ENCODE results near the gene UNC119B.
A peak's percentile ranks its signal among the peaks of the same experiment; 100 is the strongest.

UNC119B gene

DNA sequence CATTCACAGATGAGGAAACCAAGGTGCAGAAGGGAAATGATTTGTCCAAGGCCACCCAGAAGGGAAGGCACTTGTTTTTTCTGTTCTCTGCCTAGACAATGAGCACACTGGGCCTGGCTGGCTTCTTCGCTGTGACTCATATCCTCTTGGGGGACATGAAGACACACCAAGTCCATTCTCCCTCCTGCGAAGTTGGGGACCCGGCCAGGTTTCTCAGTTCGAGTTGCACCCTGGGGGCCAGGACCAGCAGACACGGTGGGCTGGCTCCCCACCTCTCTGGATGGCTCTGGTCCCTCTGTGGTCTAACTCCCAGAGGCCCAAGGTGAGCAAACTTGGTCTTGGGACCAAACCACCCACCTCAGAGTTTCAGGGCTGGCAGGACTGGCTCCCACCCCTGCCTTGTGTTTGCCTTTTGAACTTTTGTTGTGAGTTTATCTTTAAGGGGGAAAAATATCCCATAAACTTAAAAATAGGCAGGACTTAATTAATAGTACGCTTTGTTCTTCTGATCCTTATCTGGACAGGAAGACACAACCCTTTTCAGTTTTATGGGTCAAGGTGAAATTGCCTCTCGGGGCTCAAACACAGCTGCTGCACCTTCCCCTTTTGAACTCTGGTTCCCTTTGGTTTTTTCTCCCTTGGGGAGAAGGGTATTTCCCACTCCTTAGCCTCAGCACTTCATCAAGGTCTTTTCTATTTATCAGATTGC is 32.3 kb upstream of the UNC119B start:
- no peaks in the 10 kb centered on the region for H3K9me3 ChIP-seq (ENCODE audit: low read length)
- H3K4me3 ChIP-seq (ENCODE audit: low read depth in 1 of 2, low read length in 2 of 2) = no peak overlapping the region
- H3K9ac ChIP-seq (ENCODE audit: low read length) = no peak overlapping the region
- no peaks in the 10 kb centered on the region for H3K36me3 ChIP-seq (ENCODE audit: insufficient read depth, low read length)
- H3K27ac ChIP-seq (ENCODE audit: low read depth, low read length) = no peak overlapping the region
- H3K4me1 ChIP-seq (ENCODE audit: insufficient read depth, low read length) = no peaks in the 10 kb centered on the region
- no peaks in the 10 kb centered on the region for H3K27me3 ChIP-seq (ENCODE audit: control insufficient read depth in 1 of 2, insufficient read depth in 2 of 2, low read length in 2 of 2)

- no peaks in the 10 kb centered on the region for H3K36me3 ChIP-seq (ENCODE audit: insufficient read depth, low read length)
- H3K4me3 ChIP-seq (ENCODE audit: low read depth in 1 of 2, low read length in 2 of 2) = no peak overlapping the region
- no peaks in the 10 kb centered on the region for H3K4me1 ChIP-seq (ENCODE audit: insufficient read depth, low read length)
- H3K27ac ChIP-seq (ENCODE audit: low read depth, low read length) = no peak overlapping the region
- no peaks in the 10 kb centered on the region for H3K27me3 ChIP-seq (ENCODE audit: control insufficient read depth in 1 of 2, insufficient read depth in 2 of 2, low read length in 2 of 2)
- H3K9me3 ChIP-seq (ENCODE audit: low read length) = no peaks in the 10 kb centered on the region
- no peak overlapping the region for H3K9ac ChIP-seq (ENCODE audit: low read length)
Measured at GRCh38 chr12:120678572-120678971, 31.7 kb upstream of the UNC119B start.

- Histone ChIP-seq H3K9ac (ENCODE audit: low read length) (no peak overlapping the region), H3K27me3 (ENCODE audit: control insufficient read depth in 1 of 2, insufficient read depth in 2 of 2, low read length in 2 of 2) (no peaks in the 10 kb centered on the region), H3K4me3 (ENCODE audit: low read depth in 1 of 2, low read length in 2 of 2) (no peak overlapping the region), H3K9me3 (ENCODE audit: low read length) (no peaks in the 10 kb centered on the region), H3K4me1 (ENCODE audit: insufficient read depth, low read length) (no peaks in the 10 kb centered on the region), H3K27ac (ENCODE audit: low read depth, low read length) (no peak overlapping the region), H3K36me3 (ENCODE audit: insufficient read depth, low read length) (no peaks in the 10 kb centered on the region)
Measured at GRCh38 chr12:120680165-120680738, 30.0 kb upstream of the UNC119B start.

GRCh38 chr12:120684523-120684932 is 25.7 kb upstream of the UNC119B start:
- no peaks in the 10 kb centered on the region for H3K9me3 ChIP-seq (ENCODE audit: low read length)
- no peaks in the 10 kb centered on the region for H3K36me3 ChIP-seq (ENCODE audit: insufficient read depth, low read length)
- no peaks in the 10 kb centered on the region for H3K27me3 ChIP-seq (ENCODE audit: control insufficient read depth in 1 of 2, insufficient read depth in 2 of 2, low read length in 2 of 2)
- H3K27ac ChIP-seq (ENCODE audit: low read depth, low read length) = no peak overlapping the region
- H3K4me1 ChIP-seq (ENCODE audit: insufficient read depth, low read length) = peaks cover 18% of the 10 kb centered on the region
- H3K9ac ChIP-seq (ENCODE audit: low read length) = no peak overlapping the region
- H3K4me3 ChIP-seq (ENCODE audit: low read depth in 1 of 2, low read length in 2 of 2) = no peak overlapping the region

DNA sequence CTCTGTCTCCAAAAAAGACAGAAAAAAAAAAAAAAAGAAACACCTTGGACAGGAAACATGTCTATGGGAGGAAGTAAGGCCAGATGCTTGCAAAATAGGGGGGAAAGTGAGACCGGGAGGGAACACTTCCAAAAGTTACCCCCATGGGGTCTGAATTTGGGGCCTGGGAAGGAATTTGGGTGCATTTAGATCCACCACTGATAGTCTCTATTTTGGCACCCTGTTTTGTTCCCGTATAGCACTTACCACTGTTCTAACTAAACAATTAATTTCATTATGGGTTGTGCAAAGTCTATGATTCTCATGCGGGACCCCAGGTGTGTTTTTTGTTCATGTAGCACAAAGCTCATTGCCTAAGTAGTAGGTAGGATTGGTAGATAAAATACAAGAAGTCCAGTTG is 24.7 kb upstream of the UNC119B start:
- no peaks in the 10 kb centered on the region for H3K27me3 ChIP-seq (ENCODE audit: control insufficient read depth in 1 of 2, insufficient read depth in 2 of 2, low read length in 2 of 2)
- H3K4me3 ChIP-seq (ENCODE audit: low read depth in 1 of 2, low read length in 2 of 2) = peak overlapping the region in 1 of 2 donors; percentile 84
- H3K27ac ChIP-seq (ENCODE audit: low read depth, low read length) = no peak overlapping the region
- peaks cover 18% of the 10 kb centered on the region for H3K4me1 ChIP-seq (ENCODE audit: insufficient read depth, low read length)
- H3K36me3 ChIP-seq (ENCODE audit: insufficient read depth, low read length) = no peaks in the 10 kb centered on the region
- no peak overlapping the region for H3K9ac ChIP-seq (ENCODE audit: low read length)
- no peaks in the 10 kb centered on the region for H3K9me3 ChIP-seq (ENCODE audit: low read length)

- no peak overlapping the region for H3K9ac ChIP-seq (ENCODE audit: low read length)
- H3K9me3 ChIP-seq (ENCODE audit: low read length) = no peaks in the 10 kb centered on the region
- H3K27ac ChIP-seq (ENCODE audit: low read depth, low read length) = peak overlapping the region; percentile 87
- peaks cover 18% of the 10 kb centered on the region for H3K4me1 ChIP-seq (ENCODE audit: insufficient read depth, low read length)
- H3K36me3 ChIP-seq (ENCODE audit: insufficient read depth, low read length) = no peaks in the 10 kb centered on the region
- no peaks in the 10 kb centered on the region for H3K27me3 ChIP-seq (ENCODE audit: control insufficient read depth in 1 of 2, insufficient read depth in 2 of 2, low read length in 2 of 2)
- H3K4me3 ChIP-seq (ENCODE audit: low read depth in 1 of 2, low read length in 2 of 2) = peak overlapping the region; percentile 84 to 88
Measured at GRCh38 chr12:120686151-120686689, 24.0 kb upstream of the UNC119B start.

DNA sequence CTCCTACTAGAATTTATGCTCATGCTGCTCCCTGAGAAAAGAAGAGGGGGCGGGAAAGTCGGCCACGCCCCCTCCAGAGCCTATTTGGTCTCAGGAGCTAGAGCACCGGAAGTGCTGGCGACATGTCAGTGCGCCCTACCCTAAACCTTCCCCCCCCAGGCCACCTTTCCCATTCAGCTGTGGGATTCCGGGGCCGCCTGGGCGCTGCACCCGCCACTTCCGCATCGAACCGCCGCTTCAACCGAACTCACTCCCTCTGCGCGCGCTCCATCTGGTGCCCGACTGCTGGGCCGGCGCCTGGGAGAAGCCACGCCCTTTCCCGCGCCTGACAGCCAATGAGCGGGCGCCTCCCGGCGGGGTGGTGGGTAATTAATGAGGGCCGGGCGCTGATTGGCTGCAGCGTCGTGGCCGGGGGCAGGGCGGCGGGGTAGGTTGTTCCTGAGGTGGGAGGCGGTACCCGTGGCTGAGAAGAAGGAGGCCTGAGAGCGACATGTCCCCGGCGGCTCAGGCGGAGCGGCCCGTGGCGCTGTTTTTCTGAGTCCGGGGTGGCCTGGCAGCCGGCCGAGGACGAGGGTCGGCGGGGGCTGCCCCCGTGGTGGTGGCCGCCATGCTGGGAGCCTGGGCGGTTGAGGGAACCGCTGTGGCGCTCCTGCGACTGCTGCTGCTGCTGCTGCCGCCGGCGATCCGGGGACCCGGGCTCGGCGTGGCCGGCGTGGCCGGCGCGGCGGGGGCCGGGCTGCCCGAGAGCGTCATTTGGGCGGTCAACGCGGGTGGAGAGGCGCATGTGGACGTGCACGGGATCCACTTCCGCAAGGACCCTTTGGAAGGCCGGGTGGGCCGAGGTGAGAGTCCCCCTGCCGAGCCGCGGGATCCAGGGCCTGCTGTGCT is 23.3 kb upstream of the UNC119B start, which contains the start of gene MLEC:
Gene MLEC, plus strand, starts transcription at position 460 of the 888 bp plus-strand sequence. Its CDS starts 148 bp downstream, at position 608.
- Histone ChIP-seq H3K9ac (ENCODE audit: low read length) (peak within 1 kb of the TSS; percentile 16), H3K27ac (ENCODE audit: low read depth, low read length) (peak within 1 kb of the TSS; percentile 87), H3K36me3 (ENCODE audit: insufficient read depth, low read length) (no peaks in the 10 kb centered on the region), H3K4me1 (ENCODE audit: insufficient read depth, low read length) (peaks cover 18% of the 10 kb centered on the region), H3K4me3 (ENCODE audit: low read depth in 1 of 2, low read length in 2 of 2) (peak within 1 kb of the TSS; percentile 84 to 88), H3K9me3 (ENCODE audit: low read length) (no peaks in the 10 kb centered on the region), H3K27me3 (ENCODE audit: control insufficient read depth in 1 of 2, insufficient read depth in 2 of 2, low read length in 2 of 2) (no peaks in the 10 kb centered on the region)

- H3K9ac ChIP-seq (ENCODE audit: low read length) = peak overlapping the region; percentile 16
- H3K4me3 ChIP-seq (ENCODE audit: low read depth in 1 of 2, low read length in 2 of 2) = peak overlapping the region; percentile 84 to 88
- no peaks in the 10 kb centered on the region for H3K9me3 ChIP-seq (ENCODE audit: low read length)
- no peaks in the 10 kb centered on the region for H3K36me3 ChIP-seq (ENCODE audit: insufficient read depth, low read length)
- peaks cover 25% of the 10 kb centered on the region for H3K4me1 ChIP-seq (ENCODE audit: insufficient read depth, low read length)
- peak overlapping the region; percentile 87 for H3K27ac ChIP-seq (ENCODE audit: low read depth, low read length)
- H3K27me3 ChIP-seq (ENCODE audit: control insufficient read depth in 1 of 2, insufficient read depth in 2 of 2, low read length in 2 of 2) = no peaks in the 10 kb centered on the region
Measured at GRCh38 chr12:120687578-120688289, 22.5 kb upstream of the UNC119B start.

DNA sequence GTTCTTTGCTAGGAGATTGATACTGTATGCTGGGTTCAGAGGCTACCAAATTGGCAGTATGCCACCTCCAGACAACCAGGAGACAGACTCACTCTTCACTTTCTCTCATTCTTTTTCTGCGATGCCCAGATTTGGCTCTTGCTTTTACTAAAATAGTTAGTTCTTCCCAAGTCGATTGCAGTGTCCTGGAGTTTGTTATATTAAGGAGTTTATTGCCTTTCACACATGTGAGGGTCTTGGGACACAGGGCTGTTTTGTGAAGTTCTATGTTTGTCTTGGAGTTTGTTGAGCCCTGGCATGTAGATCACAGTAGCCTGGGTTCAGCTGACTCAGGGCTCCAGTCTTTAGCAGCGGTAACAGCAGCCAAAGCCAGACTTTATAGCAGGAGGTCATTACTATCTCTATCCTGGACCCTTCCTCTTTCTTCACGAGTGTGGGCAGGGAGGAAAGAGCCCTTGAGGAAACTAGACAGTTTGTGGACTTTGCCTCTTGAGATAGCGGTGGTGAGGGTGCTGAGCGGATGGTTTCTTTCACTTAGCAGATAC is 21.7 kb upstream of the UNC119B start:
- H3K9me3 ChIP-seq (ENCODE audit: low read length) = no peaks in the 10 kb centered on the region
- peak overlapping the region; percentile 16 for H3K9ac ChIP-seq (ENCODE audit: low read length)
- peak overlapping the region; percentile 87 for H3K27ac ChIP-seq (ENCODE audit: low read depth, low read length)
- peaks cover 28% of the 10 kb centered on the region for H3K4me1 ChIP-seq (ENCODE audit: insufficient read depth, low read length)
- H3K36me3 ChIP-seq (ENCODE audit: insufficient read depth, low read length) = no peaks in the 10 kb centered on the region
- H3K4me3 ChIP-seq (ENCODE audit: low read depth in 1 of 2, low read length in 2 of 2) = peak overlapping the region; percentile 84 to 88
- no peaks in the 10 kb centered on the region for H3K27me3 ChIP-seq (ENCODE audit: control insufficient read depth in 1 of 2, insufficient read depth in 2 of 2, low read length in 2 of 2)

GRCh38 chr12:120689397-120690082 is 20.7 kb upstream of the UNC119B start:
- Histone ChIP-seq H3K27me3 (ENCODE audit: control insufficient read depth in 1 of 2, insufficient read depth in 2 of 2, low read length in 2 of 2) (no peaks in the 10 kb centered on the region), H3K9me3 (ENCODE audit: low read length) (no peaks in the 10 kb centered on the region), H3K4me1 (ENCODE audit: insufficient read depth, low read length) (peaks cover 28% of the 10 kb centered on the region), H3K9ac (ENCODE audit: low read length) (no peak overlapping the region), H3K36me3 (ENCODE audit: insufficient read depth, low read length) (peaks cover 4% of the 10 kb centered on the region), H3K27ac (ENCODE audit: low read depth, low read length) (no peak overlapping the region), H3K4me3 (ENCODE audit: low read depth in 1 of 2, low read length in 2 of 2) (peak overlapping the region in 1 of 2 donors; percentile 84)
